ENCODE measurements around the gene ZSCAN4.

ZSCAN4 gene

GRCh38 chr19:57720878-57721277 is 52.1 kb downstream of the ZSCAN4 start:
- Histone ChIP-seq H3K79me1 (replicated peaks; ENCODE audit: low read length, poor library complexity, severe bottlenecking) (peaks cover 30% of the 10 kb centered on the region), H3K14ac (ENCODE audit: low read length in 2 of 2) (no peak overlapping the region), H3K27ac (ENCODE audit: low read length, poor library complexity, severe bottlenecking) (no peak overlapping the region), H3K4me2 (ENCODE audit: low read length, poor library complexity, severe bottlenecking) (no peak overlapping the region), H3K23ac (ENCODE audit: low read length in 2 of 2) (no peak overlapping the region), H3K4me1 (ENCODE audit: control insufficient read depth, insufficient read depth, low read depth, low read length) (no peaks in the 10 kb centered on the region), H3K4ac (ENCODE audit: low read depth in 1 of 2, low read length in 2 of 2) (no peak overlapping the region), H3K18ac (ENCODE audit: low read depth in 1 of 2, low read length in 2 of 2) (no peak overlapping the region), H3K27me3 (ENCODE audit: control insufficient read depth in 1 of 2, insufficient read depth in 1 of 2, low read length in 2 of 2) (no peaks in the 10 kb centered on the region), H2AK5ac (ENCODE audit: low read length, severe bottlenecking) (no peak overlapping the region), H3K36me3 (ENCODE audit: control insufficient read depth in 1 of 2, insufficient read depth in 2 of 2, low read depth in 1 of 2, low read length in 2 of 2) (peaks cover 38 to 39% of the 10 kb centered on the region in 2 experiments), H2BK120ac (ENCODE audit: low read depth, low read length) (no peak overlapping the region), H3K4me3 (ENCODE audit: insufficient read depth in 1 of 2, low read depth in 1 of 2, low read length in 2 of 2) (peak overlapping the region in 1 of 2 experiments; percentile 47), H4K8ac (ENCODE audit: low read length) (no peak overlapping the region), H3K9ac (ENCODE audit: low read length) (no peak overlapping the region), H2BK15ac (ENCODE audit: low read depth, poor library complexity, severe bottlenecking) (no peak overlapping the region), H3K9me3 (ENCODE audit: control insufficient read depth, low read length) (peaks cover 69% of the 10 kb centered on the region), H2BK5ac (ENCODE audit: low read depth, low read length, poor library complexity, severe bottlenecking) (no peak overlapping the region), H2AFZ (ENCODE audit: low read depth, low read length) (no peak overlapping the region), H4K91ac (ENCODE audit: low read length) (no peak overlapping the region), H2BK12ac (ENCODE audit: low read length in 2 of 2) (no peak overlapping the region)
- DNase-seq = no peak
- 99% methylated on average over 10 of the region's 10 CpGs for WGBS
